CD4-positive, alpha-beta memory T cell (primary cell): ENCODE measurements around the gene TMEM108. TPM values are rescaled to one million over a fixed set of nuclear protein-coding genes. Genes with fewer than 3 reads are reported as not detected.

Source experiments
- CTCF ChIA-PET: fragments of 350-600 bp; sonication (Branson Sonifier 250); formaldehyde crosslinking; loops from one replicate; lab custom pipeline; 2021; ENCODE audit warnings: inconsistent platforms; ENCODE audit not compliant: partially characterized antibody; lab: Charles Lee
- POLR2A ChIA-PET: fragments of 350-600 bp; sonication (Branson Sonifier 250); formaldehyde crosslinking; loops from one replicate; lab custom pipeline; 2021; ENCODE audit not compliant: partially characterized antibody; lab: Charles Lee
- DNase-seq, 5 donors: peaks; one replicate each; pipeline versions ENCODE4 v3.0.0 to v3.0.0-alpha.2; 2020 to 2022; ENCODE audit warnings: mixed read lengths in 1 of 5
- H3K27ac ChIP-seq: one replicate; pipeline ENCODE4 v1.7.0; 2013; ENCODE audit warnings: low read depth, low read length
- H3K27me3 ChIP-seq: 2 replicates; pipeline ENCODE4 v1.7.0; 2013; ENCODE audit warnings: mild to moderate bottlenecking, low read length, moderate library complexity; ENCODE audit not compliant: insufficient read depth
- H3K36me3 ChIP-seq: 2 replicates; pipeline ENCODE4 v1.7.0; 2013; ENCODE audit warnings: mild to moderate bottlenecking, low read length, moderate library complexity; ENCODE audit not compliant: insufficient read depth
- H3K4me1 ChIP-seq: 2 replicates; pipeline ENCODE4 v1.7.0; 2013; ENCODE audit warnings: mild to moderate bottlenecking, low read length, moderate library complexity; ENCODE audit not compliant: insufficient read depth
- H3K4me3 ChIP-seq, 2 donors: one replicate each; pipeline ENCODE4 v1.7.0; 2013; ENCODE audit warnings: low read length in 2 of 2, mild to moderate bottlenecking in 1 of 2
- H3K9me3 ChIP-seq, 2 donors: one replicate each; pipeline ENCODE4 v1.7.0; 2013; ENCODE audit warnings: low read length in 2 of 2, control low read depth in 1 of 2; ENCODE audit not compliant: control insufficient read depth in 1 of 2
- H3K27ac Mint-ChIP-seq, 7 donors: one replicate each; pipeline ENCODE4 v1.8.0; 2020 to 2021; ENCODE audit warnings: mixed read lengths in 7 of 7, mild to moderate bottlenecking in 6 of 7, inconsistent platforms in 3 of 7, moderate library complexity in 3 of 7
- H3K27me3 Mint-ChIP-seq, 2 donors: one replicate each; pipeline ENCODE4 v1.8.0; 2020 to 2021; ENCODE audit warnings: mixed read lengths in 2 of 2
- H3K36me3 Mint-ChIP-seq, 2 donors: one replicate each; pipeline ENCODE4 v1.8.0; 2020 to 2021; ENCODE audit warnings: mixed read lengths in 2 of 2, inconsistent platforms in 1 of 2, mild to moderate bottlenecking in 1 of 2
- H3K4me1 Mint-ChIP-seq, 4 donors: one replicate each; pipeline ENCODE4 v1.8.0; 2020 to 2021; ENCODE audit warnings: mixed read lengths in 4 of 4, mild to moderate bottlenecking in 1 of 4
- H3K4me3 Mint-ChIP-seq, 8 donors: one replicate each; pipeline ENCODE4 v1.8.0; 2020 to 2021; ENCODE audit warnings: mixed read lengths in 8 of 8, mild to moderate bottlenecking in 7 of 8, moderate library complexity in 6 of 8, inconsistent platforms in 3 of 8
- H3K9me3 Mint-ChIP-seq, 8 donors: one replicate each; pipeline ENCODE4 v1.8.0; 2020 to 2021; ENCODE audit warnings: mixed read lengths in 8 of 8, mild to moderate bottlenecking in 5 of 8, inconsistent platforms in 3 of 8, moderate library complexity in 1 of 8
- intact Hi-C: fragments of 100-400 bp; cut with micrococcal nuclease; formaldehyde crosslinking; loops from one replicate; pipeline ENCODE4 v1.15.1; 2023
- polyA plus RNA-seq, 2 donors: library from polyadenylated mRNA; unstranded; fragments of 300-500 nt; fragmentation: Illumina TruSeq; gene quantifications; one replicate each; pipeline ENCODE4 v1.2.3, GENCODE V29; 2021
- total RNA-seq, 2 experiments: library from RNA; stranded (reverse); gene quantifications; one replicate each; pipeline ENCODE4 v1.2.3, GENCODE V29; 2021

TMEM108 gene
- total and polyA plus RNA-seq, 4 experiments from 2014 or later = not detected

GRCh38 chr3:133425898-133426297 is 387.7 kb downstream of the TMEM108 start:
- CTCF ChIA-PET = interaction anchor here (8.2 kb wide), 1 partner anchor 700 kb away, joined by 145 read pairs; no protein-coding TSS in a partner anchor

GRCh38 chr3:133426721-133427120 is 388.5 kb downstream of the TMEM108 start:
- DNase-seq = no peak
- CTCF ChIA-PET = interaction anchor here (0.8 to 8.2 kb wide), 2 partner anchors 695 to 701 kb away, joined by 4 to 145 read pairs; no protein-coding TSS in a partner anchor
- peaks cover 2 to 10% of the 10 kb centered on the region in 2 donors for H3K27me3 Mint-ChIP-seq
- H3K36me3 ChIP-seq = no peaks in the 10 kb centered on the region
- peaks cover 0 to 3% of the 10 kb centered on the region in 2 donors for H3K36me3 Mint-ChIP-seq
- no peaks in the 10 kb centered on the region for H3K9me3 Mint-ChIP-seq
- H3K4me1 ChIP-seq = peaks cover 4% of the 10 kb centered on the region
- intact Hi-C loops = no loop called here
- no peak overlapping the region for H3K4me3 ChIP-seq
- POLR2A ChIA-PET = no interaction called here
- no peak overlapping the region for H3K4me3 Mint-ChIP-seq
- H3K4me1 Mint-ChIP-seq = peaks cover 0 to 9% (median 3%) of the 10 kb centered on the region in 4 donors
- H3K27ac ChIP-seq = no peak overlapping the region
- H3K27me3 ChIP-seq = no peaks in the 10 kb centered on the region
- H3K9me3 ChIP-seq = no peaks in the 10 kb centered on the region
- H3K27ac Mint-ChIP-seq = no peak overlapping the region

More at GRCh38 chr3:133425898-133426297, 387.7 kb downstream of the TMEM108 start:
- POLR2A ChIA-PET = no interaction called here
- H3K4me3 ChIP-seq = no peak overlapping the region
- Mint-ChIP-seq H3K27ac (peak overlapping the region in 1 of 7 donors; percentile 13), H3K4me1 (peaks cover 0 to 9% (median 3%) of the 10 kb centered on the region in 4 donors), H3K9me3 (no peaks in the 10 kb centered on the region), H3K36me3 (peaks cover 0 to 3% of the 10 kb centered on the region in 2 donors), H3K4me3 (no peak overlapping the region), H3K27me3 (peaks cover 3 to 10% of the 10 kb centered on the region in 2 donors)
- H3K27ac ChIP-seq = no peak overlapping the region
- H3K9me3 ChIP-seq = no peaks in the 10 kb centered on the region
- intact Hi-C loops = no loop called here
- no peak for DNase-seq
- H3K4me1 ChIP-seq = peaks cover 4% of the 10 kb centered on the region
- no peaks in the 10 kb centered on the region for H3K27me3 ChIP-seq
- H3K36me3 ChIP-seq = no peaks in the 10 kb centered on the region

DNA sequence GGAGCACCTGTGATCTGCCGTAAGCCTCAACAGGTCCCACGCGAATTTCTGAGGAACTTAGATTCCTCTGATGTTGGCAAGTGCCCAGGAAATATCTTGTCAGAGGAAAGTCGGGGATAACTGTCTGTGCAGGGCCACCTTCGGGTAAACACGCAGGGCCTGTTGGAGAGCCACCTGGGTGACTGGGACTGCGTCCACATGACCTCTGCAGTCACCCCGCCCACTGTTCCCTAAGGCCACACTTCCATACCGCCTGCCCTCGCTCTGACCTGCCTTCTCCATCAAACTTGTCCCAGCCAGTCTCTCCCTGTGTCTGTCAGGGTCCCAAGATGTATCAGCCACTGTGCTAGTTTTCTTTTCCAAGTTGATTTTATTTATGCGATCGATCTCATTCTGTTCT is 390.4 kb downstream of the TMEM108 start:
- Histone ChIP-seq H3K4me3 (no peak overlapping the region), H3K9me3 (no peaks in the 10 kb centered on the region), H3K36me3 (no peaks in the 10 kb centered on the region), H3K27ac (no peak overlapping the region), H3K27me3 (no peaks in the 10 kb centered on the region), H3K4me1 (peaks cover 3% of the 10 kb centered on the region)
- peaks cover 0 to 3% of the 10 kb centered on the region in 2 donors for H3K36me3 Mint-ChIP-seq
- H3K9me3 Mint-ChIP-seq = no peaks in the 10 kb centered on the region
- H3K27ac Mint-ChIP-seq = no peak overlapping the region
- ChIA-PET CTCF (no interaction called here), POLR2A (no interaction called here)
- no peak overlapping the region for H3K4me3 Mint-ChIP-seq
- intact Hi-C loops = no loop called here
- H3K27me3 Mint-ChIP-seq = peaks cover 2 to 4% of the 10 kb centered on the region in 2 donors
- H3K4me1 Mint-ChIP-seq = peaks cover 0 to 9% (median 3%) of the 10 kb centered on the region in 4 donors
- no peak for DNase-seq

DNA sequence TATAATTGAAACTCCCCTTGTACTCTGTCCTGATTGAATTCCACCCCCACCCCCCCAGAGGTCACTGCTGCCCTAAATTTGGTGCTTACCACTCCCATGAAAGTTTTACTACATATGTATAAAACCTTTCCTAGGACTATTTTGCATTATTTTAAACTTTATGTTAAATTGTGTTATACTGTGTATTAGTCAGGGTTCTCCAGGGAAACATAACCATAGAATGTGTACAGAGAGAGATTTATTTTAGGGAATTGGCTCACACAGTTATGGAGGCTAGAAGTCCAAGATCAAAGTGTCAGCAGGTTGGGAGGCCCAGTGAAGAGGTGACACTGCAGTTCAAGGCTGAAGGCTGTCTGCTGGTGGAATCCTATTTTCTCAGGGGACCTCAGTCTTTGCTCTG is 390.9 kb downstream of the TMEM108 start:
- H3K4me1 ChIP-seq = no peaks in the 10 kb centered on the region
- H3K9me3 Mint-ChIP-seq = no peaks in the 10 kb centered on the region
- no peak overlapping the region for H3K4me3 ChIP-seq
- no peak for DNase-seq
- ChIA-PET CTCF (no interaction called here), POLR2A (no interaction called here)
- H3K36me3 Mint-ChIP-seq = peaks cover 0 to 3% of the 10 kb centered on the region in 2 donors
- peaks cover 0 to 4% (median 0%) of the 10 kb centered on the region in 4 donors for H3K4me1 Mint-ChIP-seq
- no peak overlapping the region for H3K4me3 Mint-ChIP-seq
- no peaks in the 10 kb centered on the region for H3K9me3 ChIP-seq
- intact Hi-C loops = no loop called here
- H3K27me3 Mint-ChIP-seq = peaks cover 0 to 1% of the 10 kb centered on the region in 2 donors
- H3K27ac Mint-ChIP-seq = no peak overlapping the region
- H3K27ac ChIP-seq = no peak overlapping the region
- no peaks in the 10 kb centered on the region for H3K27me3 ChIP-seq
- H3K36me3 ChIP-seq = no peaks in the 10 kb centered on the region

- Histone ChIP-seq H3K27me3 (no peaks in the 10 kb centered on the region), H3K9me3 (no peaks in the 10 kb centered on the region), H3K36me3 (no peaks in the 10 kb centered on the region), H3K4me3 (no peak overlapping the region), H3K27ac (no peak overlapping the region), H3K4me1 (peaks cover 26% of the 10 kb centered on the region)
- no peak for DNase-seq
- H3K4me1 Mint-ChIP-seq = peaks cover 22 to 35% (median 31%) of the 10 kb centered on the region in 4 donors
- no peaks in the 10 kb centered on the region for H3K27me3 Mint-ChIP-seq
- H3K4me3 Mint-ChIP-seq = no peak overlapping the region
- ChIA-PET CTCF (no interaction called here), POLR2A (no interaction called here)
- H3K36me3 Mint-ChIP-seq = peaks cover 4 to 7% of the 10 kb centered on the region in 2 donors
- peak overlapping the region in 1 of 7 donors; percentile 71 for H3K27ac Mint-ChIP-seq
- intact Hi-C loops = no loop called here
- H3K9me3 Mint-ChIP-seq = peaks cover 0 to 15% (median 8%) of the 10 kb centered on the region in 8 donors
These were observed 401.4 kb downstream of the TMEM108 start for GRCh38 chr3:133439563-133439962.

DNA sequence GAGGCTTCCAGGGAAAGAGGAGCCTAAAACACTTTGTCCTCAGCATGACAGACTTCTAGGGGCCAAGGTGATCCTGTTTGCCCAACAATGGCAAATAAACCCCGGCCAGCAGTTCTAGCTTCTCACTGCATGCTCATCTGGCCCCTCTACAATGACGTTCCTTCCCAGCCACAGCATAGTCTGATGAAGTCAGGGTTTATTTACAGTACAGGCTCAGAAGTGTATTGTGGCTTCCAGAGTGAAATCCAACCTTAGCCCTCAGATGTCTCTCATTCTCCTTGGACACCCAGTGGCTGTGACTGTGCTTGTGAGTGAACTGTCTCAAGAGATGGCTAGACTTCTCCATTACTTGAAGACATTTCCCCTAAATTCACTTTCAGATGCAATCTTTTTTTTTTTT is 402.5 kb downstream of the TMEM108 start:
- no peak for DNase-seq
- Histone ChIP-seq H3K4me1 (peaks cover 26% of the 10 kb centered on the region), H3K4me3 (no peak overlapping the region), H3K9me3 (no peaks in the 10 kb centered on the region), H3K36me3 (no peaks in the 10 kb centered on the region), H3K27me3 (no peaks in the 10 kb centered on the region), H3K27ac (no peak overlapping the region)
- Mint-ChIP-seq H3K9me3 (peaks cover 0 to 15% (median 8%) of the 10 kb centered on the region in 8 donors), H3K27ac (no peak overlapping the region), H3K4me1 (peaks cover 22 to 40% (median 33%) of the 10 kb centered on the region in 4 donors), H3K27me3 (no peaks in the 10 kb centered on the region), H3K36me3 (peaks cover 4 to 7% of the 10 kb centered on the region in 2 donors), H3K4me3 (no peak overlapping the region)
- CTCF ChIA-PET = interaction anchor here (1.7 kb wide), 1 partner anchor 10 kb away, joined by 6 read pairs; no protein-coding TSS in a partner anchor
- intact Hi-C loops = loop anchor here (5.0 kb wide), 2 partner anchors 367 to 718 kb away; partner anchors contain the start of genes NPHP3 and SRPRB
- POLR2A ChIA-PET = interaction anchor here (0.6 kb wide), 1 partner anchor 9 kb away, joined by 3 read pairs; no protein-coding TSS in a partner anchor

- Mint-ChIP-seq H3K27ac (peak overlapping the region; percentile 71 to 97 (median 96)), H3K4me3 (peak overlapping the region; percentile 74 to 96 (median 86)), H3K9me3 (peaks cover 0 to 15% (median 8%) of the 10 kb centered on the region in 8 donors), H3K36me3 (peaks cover 4 to 7% of the 10 kb centered on the region in 2 donors), H3K4me1 (peaks cover 22 to 40% (median 33%) of the 10 kb centered on the region in 4 donors), H3K27me3 (no peaks in the 10 kb centered on the region)
- POLR2A ChIA-PET = interaction anchor here (1.0 to 2.9 kb wide), 6 partner anchors 13 to 133 kb away, joined by 3 to 13 read pairs (median 6); partner anchors contain the start of gene CDV3
- DNase-seq = peak in 2 of 5 donors; percentile 17 to 20
- intact Hi-C loops = loop anchor here (5.0 kb wide), 2 partner anchors 365 to 720 kb away; partner anchors contain the start of genes NPHP3 and SRPRB
- Histone ChIP-seq H3K4me1 (peaks cover 26% of the 10 kb centered on the region), H3K27me3 (no peaks in the 10 kb centered on the region), H3K4me3 (peak overlapping the region; percentile 24 to 41), H3K9me3 (no peaks in the 10 kb centered on the region), H3K36me3 (no peaks in the 10 kb centered on the region), H3K27ac (peak overlapping the region; percentile 34)
- CTCF ChIA-PET = interaction anchor here (1.3 to 2.4 kb wide), 6 partner anchors 9 to 715 kb away, joined by 4 to 12 read pairs (median 6); no protein-coding TSS in a partner anchor
These were observed 403.7 kb downstream of the TMEM108 start for GRCh38 chr3:133441867-133442270.
